Type B pancreatic cell (in vitro differentiated cells): ENCODE data around the gene SLC11A2. TPM values are rescaled to one million over a fixed set of nuclear protein-coding genes. Genes with fewer than 3 reads are reported as not detected.

Source experiments
- DNase-seq: peaks from one replicate; pipeline ENCODE4 v3.0.0; 2021; ENCODE audit warnings: mixed read lengths; ENCODE audit not compliant: unreplicated experiment; ENCODE audit errors: extremely low spot score
- H3K27ac Mint-ChIP-seq: 2 replicates; pipeline ENCODE4 v1.8.0; 2021; ENCODE audit warnings: mild to moderate bottlenecking, mixed read lengths
- H3K27me3 Mint-ChIP-seq: 2 replicates; pipeline ENCODE4 v1.8.0; 2021; ENCODE audit warnings: mixed read lengths
- H3K36me3 Mint-ChIP-seq: 2 replicates; pipeline ENCODE4 v1.8.0; 2021; ENCODE audit warnings: mixed read lengths
- H3K4me1 Mint-ChIP-seq: one replicate; pipeline ENCODE4 v1.8.0; 2021; ENCODE audit warnings: mixed read lengths; ENCODE audit not compliant: unreplicated experiment
- H3K4me3 Mint-ChIP-seq: 2 replicates; pipeline ENCODE4 v1.8.0; 2021; ENCODE audit warnings: mild to moderate bottlenecking, mixed read lengths
- H3K9me3 Mint-ChIP-seq: 2 replicates; pipeline ENCODE4 v1.8.0; 2021; ENCODE audit warnings: mixed read lengths
- CTCF ChIP-seq: fragments of 200-600 bp; sonication (generic); conservative IDR thresholded peaks from 2 replicates; pipeline ENCODE4 v1.5.0; 2021; ENCODE audit warnings: antibody characterized with exemption, mild to moderate bottlenecking
- total RNA-seq: library from RNA; stranded (reverse); gene quantifications from 2 replicates; pipeline ENCODE4 v1.2.1, GENCODE V29; 2021; ENCODE audit warnings: low replicate concordance

Gene SLC11A2
- total RNA-seq, 1 donor from 2014 or later = 56.3 TPM

GRCh38 chr12:51009056-51009440, 17.1 kb downstream of the SLC11A2 start:
- Mint-ChIP-seq H3K27ac (no peak overlapping the region), H3K9me3 (no peaks in the 10 kb centered on the region), H3K36me3 (peaks cover 21% of the 10 kb centered on the region), H3K27me3 (no peaks in the 10 kb centered on the region), H3K4me3 (no peak overlapping the region), H3K4me1 (peaks cover 25% of the 10 kb centered on the region)
- no peak for DNase-seq
- no peak for TF ChIP-seq CTCF

- Mint-ChIP-seq H3K36me3 (peaks cover 21% of the 10 kb centered on the region), H3K27ac (no peak overlapping the region), H3K9me3 (no peaks in the 10 kb centered on the region), H3K4me1 (peaks cover 25% of the 10 kb centered on the region), H3K27me3 (no peaks in the 10 kb centered on the region), H3K4me3 (no peak overlapping the region)
- no peak for DNase-seq
- TF ChIP-seq CTCF = no peak
Measured at GRCh38 chr12:51008329-51009055, 17.7 kb downstream of the SLC11A2 start.

GRCh38 chr12:51005671-51006070, 20.5 kb downstream of the SLC11A2 start:
- Mint-ChIP-seq H3K9me3 (no peaks in the 10 kb centered on the region), H3K36me3 (peaks cover 21% of the 10 kb centered on the region), H3K27me3 (no peaks in the 10 kb centered on the region), H3K4me3 (peak overlapping the region; percentile 58), H3K4me1 (peaks cover 10% of the 10 kb centered on the region), H3K27ac (peak overlapping the region; percentile 97)
- no peak for TF ChIP-seq CTCF
- no peak for DNase-seq

GRCh38 chr12:51005030-51005429, 21.2 kb downstream of the SLC11A2 start:
- Mint-ChIP-seq H3K27ac (peak overlapping the region; percentile 97), H3K4me1 (peaks cover 10% of the 10 kb centered on the region), H3K27me3 (no peaks in the 10 kb centered on the region), H3K36me3 (peaks cover 27% of the 10 kb centered on the region), H3K4me3 (peak overlapping the region; percentile 48), H3K9me3 (no peaks in the 10 kb centered on the region)
- DNase-seq = no peak
- TF ChIP-seq CTCF = no peak

- H3K27ac Mint-ChIP-seq = peak overlapping the region; percentile 97
Measured at GRCh38 chr12:51004504-51004903, 21.7 kb downstream of the SLC11A2 start.

More at GRCh38 chr12:51004504-51004903, 21.7 kb downstream of the SLC11A2 start:
- no peak for DNase-seq
- Mint-ChIP-seq H3K27me3 (no peaks in the 10 kb centered on the region), H3K4me3 (no peak overlapping the region), H3K9me3 (no peaks in the 10 kb centered on the region), H3K4me1 (peaks cover 10% of the 10 kb centered on the region), H3K36me3 (peaks cover 29% of the 10 kb centered on the region)
- TF ChIP-seq CTCF = no peak
